Measurements from ENCODE around the gene SENP3.

The SENP3 gene

GRCh38 chr17:7557147-7557764, 4.5 kb upstream of the SENP3 start:
- no peak for DNase-seq

GRCh38 chr17:7557775-7558543, 3.8 kb upstream of the SENP3 start:
- DNase-seq = peak; percentile 48 to 61

- DNase-seq = peak; percentile 61 to 62
These were observed 3.0 kb upstream of the SENP3 start, which contains the start of gene TNFSF13 for GRCh38 chr17:7558544-7559319. TNFSF13 (plus strand) TSS chr17:7558750; CDS start chr17:7559040, 290 bp downstream.

GRCh38 chr17:7559320-7560171, 2.2 kb upstream of the SENP3 start:
- DNase-seq = no peak

- DNase-seq = peak in 1 of 2 donors; percentile 37
These were observed 1.3 kb upstream of the SENP3 start for GRCh38 chr17:7560172-7561027.

- DNase-seq = peak; percentile 60 to 84
These were observed 617 bp upstream of the SENP3 start for GRCh38 chr17:7561028-7561575.

- no peak for DNase-seq
These were observed 488 bp downstream of the SENP3 start for GRCh38 chr17:7562208-7562605.

GRCh38 chr17:7563115-7563869, 1.6 kb downstream of the SENP3 start:
- no peak for DNase-seq

- DNase-seq = no peak
These were observed 7.9 kb downstream of the SENP3 start for GRCh38 chr17:7569571-7569970.

GRCh38 chr17:7570351-7570750, 8.6 kb downstream of the SENP3 start:
- no peak for DNase-seq

- DNase-seq = no peak
These were observed 10.5 kb downstream of the SENP3 start for GRCh38 chr17:7572338-7572587.

GRCh38 chr17:7572588-7573323, 11.0 kb downstream of the SENP3 start:
- peak; percentile 91 to 100 for DNase-seq

- DNase-seq = peak; percentile 77 to 87
These were observed 11.8 kb downstream of the SENP3 start for GRCh38 chr17:7573324-7574080.

GRCh38 chr17:7574176-7574953, 12.6 kb downstream of the SENP3 start:
- DNase-seq = no peak

- DNase-seq = no peak
These were observed 13.8 kb downstream of the SENP3 start for GRCh38 chr17:7575481-7575883.

- DNase-seq = no peak
These were observed 14.2 kb downstream of the SENP3 start for GRCh38 chr17:7575959-7576358.

GRCh38 chr17:7576432-7576937, 14.8 kb downstream of the SENP3 start:
- no peak for DNase-seq

Data from bone marrow (tissue), 2 donors.